ENCODE data around the gene ATXN7L3. TPM values are rescaled to one million over a fixed set of nuclear protein-coding genes. Genes with fewer than 3 reads are reported as not detected.

Gene ATXN7L3
- total RNA-seq, 6 experiments from 2014 or later, result 20.3 to 26.8 (median 22.1) TPM

DNA sequence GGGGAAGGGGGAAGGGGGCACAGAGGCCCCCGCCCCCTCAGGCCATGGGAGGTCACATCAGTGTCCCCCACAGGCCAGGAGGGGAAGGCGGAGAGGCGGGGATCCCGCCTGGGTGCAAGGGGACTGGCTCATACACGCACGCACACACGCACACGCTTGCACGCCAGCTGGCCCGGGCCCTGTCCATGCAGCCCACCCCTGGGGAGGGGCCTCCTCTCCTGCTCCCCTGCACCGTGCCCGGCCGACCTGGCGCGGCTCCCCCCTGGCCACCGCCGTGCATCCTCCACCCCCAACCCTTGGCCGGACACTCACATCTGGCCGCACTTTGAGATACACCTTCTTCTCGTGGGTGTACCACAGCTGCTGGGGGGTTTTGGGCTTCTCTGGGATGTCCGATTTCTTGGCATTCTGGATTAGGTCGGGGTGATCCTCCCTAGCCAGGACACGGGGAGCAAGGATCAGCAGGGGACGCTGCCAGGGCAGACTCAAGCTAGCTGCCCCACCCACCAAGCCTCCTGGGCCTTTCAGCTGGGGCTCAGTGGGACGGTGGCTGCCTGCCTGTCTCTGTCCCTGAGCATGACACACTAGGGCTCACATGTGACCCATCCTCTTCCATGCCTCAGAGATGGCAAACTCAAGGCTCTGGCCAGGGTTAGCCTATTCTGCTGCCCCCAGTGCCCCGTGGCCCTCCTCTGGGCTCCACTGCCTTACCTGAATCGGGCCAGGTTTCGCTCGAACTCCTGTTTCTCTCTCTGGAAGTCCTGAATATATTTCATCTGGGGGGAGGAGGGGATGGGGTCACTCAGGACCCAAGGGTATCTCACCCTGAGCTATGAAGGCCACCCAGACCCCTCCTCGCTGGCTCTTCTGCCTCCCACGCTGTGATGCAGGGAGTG, 13.1 kb upstream of the ATXN7L3 start:
- no peak for ATAC-seq
- no peak for TF ChIP-seq POLR2A (IDR thresholded peaks at IDR 0.05)
- intact Hi-C loops (cut with DNase I), result loop anchor here (5.0 to 10.0 kb wide), 2 partner anchors 110 to 142 kb away; partner anchors contain the start of gene SLC25A39 (in 2 of the 2)

DNA sequence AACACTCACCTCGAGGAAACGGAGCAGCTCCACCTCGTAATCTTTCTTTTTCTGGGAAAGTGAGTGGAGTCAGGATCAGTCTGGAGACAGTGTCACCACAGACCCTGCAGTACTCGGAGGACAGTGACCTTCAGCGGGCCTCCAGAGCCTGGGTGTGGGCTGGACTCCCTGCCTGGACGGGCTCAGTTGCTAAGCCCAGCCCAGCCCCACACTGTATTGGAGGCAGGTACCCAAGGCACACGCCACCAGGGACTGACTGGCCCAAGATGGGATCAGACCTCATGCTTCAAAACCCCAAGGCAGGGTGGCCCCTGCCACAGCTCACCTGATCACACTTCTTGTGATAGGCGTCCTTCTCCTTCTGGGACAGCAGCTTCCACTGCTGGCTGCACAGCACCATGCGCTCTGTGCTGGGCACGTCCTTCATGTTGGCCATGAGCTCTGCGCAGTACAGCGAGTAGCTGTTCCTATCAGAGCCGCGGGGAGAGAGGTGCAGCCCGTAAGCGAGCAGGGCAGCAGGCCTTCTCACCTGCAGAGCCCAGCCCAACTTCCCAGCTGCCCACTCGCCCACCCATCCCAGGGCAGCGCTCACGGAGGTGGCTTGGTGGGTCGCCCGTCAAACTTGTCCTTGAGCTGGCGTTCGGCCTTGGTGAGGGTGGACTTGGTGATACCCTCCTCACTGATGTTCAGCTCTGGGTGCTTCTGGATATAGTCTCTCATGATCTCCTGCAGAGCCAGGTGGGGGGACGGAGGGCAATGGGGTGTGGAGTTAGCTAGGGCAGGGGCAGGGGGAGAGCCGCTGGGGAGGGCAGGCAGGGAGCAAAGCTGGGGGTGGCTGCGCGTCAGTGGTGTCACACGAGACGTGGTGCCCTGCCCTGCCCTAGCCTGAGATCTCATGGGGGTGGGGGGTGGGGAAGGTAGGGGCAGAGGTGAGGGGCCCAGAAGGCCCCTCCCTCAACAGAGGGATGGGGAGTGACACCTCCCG, 11.9 kb upstream of the ATXN7L3 start:
- intact Hi-C loops (cut with DNase I), result loop anchor here (5.0 to 10.0 kb wide), 2 partner anchors 111 to 143 kb away; partner anchors contain the start of gene SLC25A39 (in 2 of the 2)
- Histone ChIP-seq H3K27me3 (no peaks in the 10 kb centered on the region), H3K9me3 (no peaks in the 10 kb centered on the region), H3K36me3 (peaks cover 9 to 71% (median 34%) of the 10 kb centered on the region in 4 donors), H3K4me3 (no peak overlapping the region), H3K4me1 (peaks cover 0 to 7% (median 0%) of the 10 kb centered on the region in 4 donors), H3K27ac (no peak overlapping the region)
- ATAC-seq, result no peak
- TF ChIP-seq POLR2A (IDR thresholded peaks at IDR 0.05), result no peak
- TF ChIP-seq, protein P1, sequence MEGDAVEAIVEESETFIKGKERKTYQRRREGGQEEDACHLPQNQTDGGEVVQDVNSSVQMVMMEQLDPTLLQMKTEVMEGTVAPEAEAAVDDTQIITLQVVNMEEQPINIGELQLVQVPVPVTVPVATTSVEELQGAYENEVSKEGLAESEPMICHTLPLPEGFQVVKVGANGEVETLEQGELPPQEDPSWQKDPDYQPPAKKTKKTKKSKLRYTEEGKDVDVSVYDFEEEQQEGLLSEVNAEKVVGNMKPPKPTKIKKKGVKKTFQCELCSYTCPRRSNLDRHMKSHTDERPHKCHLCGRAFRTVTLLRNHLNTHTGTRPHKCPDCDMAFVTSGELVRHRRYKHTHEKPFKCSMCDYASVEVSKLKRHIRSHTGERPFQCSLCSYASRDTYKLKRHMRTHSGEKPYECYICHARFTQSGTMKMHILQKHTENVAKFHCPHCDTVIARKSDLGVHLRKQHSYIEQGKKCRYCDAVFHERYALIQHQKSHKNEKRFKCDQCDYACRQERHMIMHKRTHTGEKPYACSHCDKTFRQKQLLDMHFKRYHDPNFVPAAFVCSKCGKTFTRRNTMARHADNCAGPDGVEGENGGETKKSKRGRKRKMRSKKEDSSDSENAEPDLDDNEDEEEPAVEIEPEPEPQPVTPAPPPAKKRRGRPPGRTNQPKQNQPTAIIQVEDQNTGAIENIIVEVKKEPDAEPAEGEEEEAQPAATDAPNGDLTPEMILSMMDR (IDR thresholded peaks at IDR 0.05), result no peak
- 60% methylated on average over 1 of the region's 30 CpGs for WGBS (ENCODE audit: insufficient coverage, low coverage, low lambda C conversion rate, missing lambda C conversion rate)
- no peak for DNase-seq

More for the DNA sequence above, 13.1 kb upstream of the ATXN7L3 start:
- WGBS (ENCODE audit: insufficient coverage, low coverage, low lambda C conversion rate, missing lambda C conversion rate), result 91% methylated on average over 4 of the region's 31 CpGs
- H3K9me3 ChIP-seq, result no peaks in the 10 kb centered on the region
- no peak for DNase-seq
- peaks cover 9 to 69% (median 31%) of the 10 kb centered on the region in 4 donors for H3K36me3 ChIP-seq
- H3K4me3 ChIP-seq, result no peak overlapping the region
- H3K27ac ChIP-seq, result no peak overlapping the region
- no peaks in the 10 kb centered on the region for H3K27me3 ChIP-seq
- H3K4me1 ChIP-seq, result peaks cover 0 to 10% (median 3%) of the 10 kb centered on the region in 4 donors

DNA sequence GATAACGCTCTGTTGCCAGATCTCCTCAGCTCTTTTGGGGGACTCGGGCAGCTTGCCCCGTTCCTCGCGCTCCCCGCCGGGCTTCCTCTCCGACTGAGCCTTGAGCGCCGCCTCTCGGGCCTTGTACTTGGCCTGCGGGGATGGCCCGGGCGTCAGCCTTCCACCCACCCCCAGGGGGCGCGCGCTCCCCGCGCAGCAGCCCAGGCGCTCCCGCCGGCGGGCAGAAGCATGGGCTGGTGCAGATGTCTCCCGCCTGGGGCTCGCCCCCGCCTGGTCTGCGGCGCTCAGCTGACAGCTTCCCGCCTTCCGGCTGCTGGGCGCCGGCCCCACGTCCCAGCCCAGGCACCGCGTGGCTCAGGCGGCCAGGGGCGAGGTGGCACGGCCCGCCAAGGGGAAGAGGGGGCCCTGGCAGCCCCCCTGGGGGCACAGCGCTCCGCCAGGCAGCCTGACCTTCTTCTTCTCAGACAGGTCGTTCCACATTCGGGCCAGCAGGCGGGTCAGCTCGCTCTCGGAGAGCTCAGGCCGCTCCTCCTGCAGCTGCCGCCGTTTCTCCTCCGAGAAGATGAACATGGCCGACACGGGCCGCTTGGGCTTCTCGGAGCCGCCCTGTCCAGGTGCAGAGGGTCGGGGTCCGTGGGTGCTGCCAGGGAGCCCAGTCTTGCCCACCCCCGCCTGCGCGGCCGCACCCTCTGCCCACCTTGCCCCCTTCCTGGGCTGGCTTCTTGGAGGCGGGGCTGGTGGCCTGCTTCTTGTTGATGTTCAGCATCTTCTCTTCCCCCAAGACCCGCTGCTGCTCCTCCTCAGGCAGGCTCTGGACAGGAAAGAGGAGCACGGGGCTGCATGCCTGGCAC, 10.9 kb upstream of the ATXN7L3 start:
- Histone ChIP-seq H3K27ac (no peak overlapping the region), H3K9me3 (no peaks in the 10 kb centered on the region), H3K4me1 (peaks cover 0 to 7% (median 0%) of the 10 kb centered on the region in 4 donors), H3K36me3 (peaks cover 2 to 61% (median 25%) of the 10 kb centered on the region in 4 donors), H3K4me3 (no peak overlapping the region), H3K27me3 (no peaks in the 10 kb centered on the region)
- intact Hi-C loops (cut with DNase I), result loop anchor here (5.0 to 10.0 kb wide), 2 partner anchors 112 to 144 kb away; partner anchors contain the start of gene SLC25A39 (in 2 of the 2)
- DNase-seq (peak; percentile 89 to 91 (median 90)), ATAC-seq (peak; percentile 92 to 99 (median 94))
- TF ChIP-seq, protein P1 (IDR thresholded peaks at IDR 0.05), result peak; percentile 98 to 99 (median 98)
- TF ChIP-seq POLR2A (IDR thresholded peaks at IDR 0.05), result no peak
- WGBS (ENCODE audit: insufficient coverage, low coverage, low lambda C conversion rate, missing lambda C conversion rate), result 0% methylated on average over 2 of the region's 64 CpGs

DNA sequence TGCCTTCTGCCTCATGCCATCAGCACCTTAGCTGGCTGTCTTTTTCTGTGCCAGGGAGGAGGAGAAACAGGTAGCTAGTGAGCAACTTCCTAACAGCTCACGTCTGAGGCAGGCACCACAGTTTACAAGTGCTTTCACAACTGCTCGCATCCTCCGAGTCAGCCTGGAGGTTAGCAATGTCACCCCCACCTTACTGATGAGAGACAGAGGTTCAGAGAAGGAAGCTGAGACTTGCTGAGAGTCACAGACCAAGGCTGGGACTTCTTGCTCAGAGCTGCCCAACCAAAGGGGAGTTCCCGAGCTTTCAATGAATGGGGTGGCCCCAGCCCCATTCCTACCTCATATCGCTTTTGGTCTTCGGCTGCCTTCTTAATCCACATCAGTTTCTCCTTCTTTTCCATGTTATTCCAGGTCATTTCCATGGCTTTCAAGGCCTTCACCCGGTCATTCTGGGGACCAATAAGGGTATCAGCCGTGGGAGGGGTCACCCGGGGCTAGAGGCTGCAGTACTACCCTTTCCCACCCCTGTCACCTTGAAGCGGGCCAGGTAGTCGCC, 10.2 kb upstream of the ATXN7L3 start:
- ATAC-seq (no peak), DNase-seq (no peak)
- TF ChIP-seq, protein P1 (IDR thresholded peaks at IDR 0.05), result no peak
- Histone ChIP-seq H3K27ac (no peak overlapping the region), H3K4me1 (peaks cover 0 to 7% (median 0%) of the 10 kb centered on the region in 4 donors), H3K4me3 (no peak overlapping the region), H3K36me3 (peaks cover 1 to 54% (median 20%) of the 10 kb centered on the region in 4 donors), H3K27me3 (no peaks in the 10 kb centered on the region), H3K9me3 (no peaks in the 10 kb centered on the region)
- intact Hi-C loops (cut with DNase I), result loop anchor here (5.0 to 10.0 kb wide), 2 partner anchors 112 to 145 kb away; partner anchors contain the start of gene SLC25A39 (in 2 of the 2)
- WGBS (ENCODE audit: insufficient coverage, low coverage, low lambda C conversion rate, missing lambda C conversion rate), result 41% methylated on average over 8 of the region's 11 CpGs

Data from right lobe of liver (tissue), 6 donors.